Skeletal muscle tissue (tissue), 4 donors: ENCODE data around the gene PLEKHO1. TPM values are rescaled to one million over a fixed set of nuclear protein-coding genes. Genes with fewer than 3 reads are reported as not detected.
"Not testable (repeated sequence)": the region's sequence is repeated elsewhere in the genome, so short reads cannot be mapped to it uniquely, and the experiment has no call there.

Experiments used
- H3K27ac ChIP-seq: one replicate; pipeline ENCODE4 v1.7.0; 2013; ENCODE audit warnings: mild to moderate bottlenecking, low read depth, low read length, inconsistent platforms
- H3K27me3 ChIP-seq, 3 donors: one replicate each; pipeline ENCODE4 v1.7.0; 2013; ENCODE audit warnings: low read length in 3 of 3; ENCODE audit not compliant: control insufficient read depth in 3 of 3, insufficient read depth in 3 of 3
- H3K36me3 ChIP-seq, 3 donors: one replicate each; pipeline ENCODE4 v1.7.0; 2013; ENCODE audit warnings: low read length in 3 of 3; ENCODE audit not compliant: control insufficient read depth in 3 of 3, insufficient read depth in 3 of 3
- H3K4me1 ChIP-seq, 3 donors: one replicate each; pipeline ENCODE4 v1.7.0; 2013; ENCODE audit warnings: low read length in 3 of 3, mild to moderate bottlenecking in 3 of 3; ENCODE audit not compliant: control insufficient read depth in 3 of 3, insufficient read depth in 3 of 3
- H3K4me3 ChIP-seq, 3 donors: one replicate each; pipeline ENCODE4 v1.7.0; 2013; ENCODE audit warnings: low read length in 3 of 3
- H3K9ac ChIP-seq, 3 donors: one replicate each; pipeline ENCODE4 v1.7.0; 2013; ENCODE audit warnings: low read length in 3 of 3, mild to moderate bottlenecking in 3 of 3, moderate library complexity in 2 of 3, low read depth in 1 of 3
- H3K9me3 ChIP-seq, 3 donors: one replicate each; pipeline ENCODE4 v1.7.0; 2013; ENCODE audit warnings: low read length in 3 of 3; ENCODE audit not compliant: control insufficient read depth in 3 of 3
- total RNA-seq: library from RNA; depleted of rRNA; stranded (reverse); fragments of >200 nt; gene quantifications from one replicate; pipeline ENCODE4 v1.2.3, GENCODE V29; 2014
- donor health status: Osteomylitis.

Gene PLEKHO1
- total RNA-seq, 1 donor from 2014 or later, result 70.5 TPM

DNA sequence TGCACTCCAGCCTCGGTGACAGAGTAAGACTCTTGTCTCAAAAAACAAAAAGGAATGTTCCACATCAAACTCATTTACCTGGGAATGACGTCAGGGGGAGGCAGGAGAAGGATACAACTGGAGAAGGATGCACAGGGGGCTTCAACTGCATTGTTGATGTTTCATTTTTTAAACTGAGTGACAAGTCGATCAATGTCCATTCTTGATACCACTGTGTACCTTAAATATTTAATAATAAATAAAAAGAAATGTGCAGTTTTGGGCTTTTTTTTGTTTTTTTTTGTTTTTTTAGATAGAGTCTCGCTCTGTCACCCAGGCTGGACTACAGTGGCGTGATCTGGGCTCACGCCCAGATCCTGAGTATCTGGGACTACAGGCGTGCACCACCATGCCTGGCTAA lies 35.8 kb downstream of the PLEKHO1 start:
- no peaks in the 10 kb centered on the region for H3K27me3 ChIP-seq
- H3K36me3 ChIP-seq, result no peaks in the 10 kb centered on the region
- H3K27ac ChIP-seq, result no peak overlapping the region
- no peak overlapping the region for H3K9ac ChIP-seq
- H3K9me3 ChIP-seq, result no peaks in the 10 kb centered on the region
- H3K4me3 ChIP-seq, result no peak overlapping the region
- no peaks in the 10 kb centered on the region for H3K4me1 ChIP-seq

DNA sequence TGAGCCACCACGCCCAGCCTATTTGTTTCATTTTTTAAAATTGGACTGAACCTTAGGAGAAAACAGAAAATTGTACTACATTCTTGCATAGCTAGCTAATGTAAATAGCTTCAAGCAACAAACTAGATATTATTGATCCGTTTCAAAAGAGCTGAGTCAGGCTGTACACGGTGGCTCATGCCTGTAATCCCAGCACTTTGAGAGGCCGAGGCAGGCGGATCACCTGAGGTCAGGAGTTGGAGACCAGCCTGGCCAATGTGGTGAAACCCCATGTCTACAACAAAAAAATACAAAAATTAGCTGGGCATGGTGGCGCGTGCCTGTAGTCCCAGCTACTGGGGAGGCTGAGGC lies 36.7 kb downstream of the PLEKHO1 start:
- H3K27me3 ChIP-seq, H3K9ac ChIP-seq, H3K36me3 ChIP-seq, H3K4me1 ChIP-seq, H3K9me3 ChIP-seq, H3K4me3 ChIP-seq: not testable (repeated sequence)
- peak overlapping the region; percentile 64 for H3K27ac ChIP-seq

DNA sequence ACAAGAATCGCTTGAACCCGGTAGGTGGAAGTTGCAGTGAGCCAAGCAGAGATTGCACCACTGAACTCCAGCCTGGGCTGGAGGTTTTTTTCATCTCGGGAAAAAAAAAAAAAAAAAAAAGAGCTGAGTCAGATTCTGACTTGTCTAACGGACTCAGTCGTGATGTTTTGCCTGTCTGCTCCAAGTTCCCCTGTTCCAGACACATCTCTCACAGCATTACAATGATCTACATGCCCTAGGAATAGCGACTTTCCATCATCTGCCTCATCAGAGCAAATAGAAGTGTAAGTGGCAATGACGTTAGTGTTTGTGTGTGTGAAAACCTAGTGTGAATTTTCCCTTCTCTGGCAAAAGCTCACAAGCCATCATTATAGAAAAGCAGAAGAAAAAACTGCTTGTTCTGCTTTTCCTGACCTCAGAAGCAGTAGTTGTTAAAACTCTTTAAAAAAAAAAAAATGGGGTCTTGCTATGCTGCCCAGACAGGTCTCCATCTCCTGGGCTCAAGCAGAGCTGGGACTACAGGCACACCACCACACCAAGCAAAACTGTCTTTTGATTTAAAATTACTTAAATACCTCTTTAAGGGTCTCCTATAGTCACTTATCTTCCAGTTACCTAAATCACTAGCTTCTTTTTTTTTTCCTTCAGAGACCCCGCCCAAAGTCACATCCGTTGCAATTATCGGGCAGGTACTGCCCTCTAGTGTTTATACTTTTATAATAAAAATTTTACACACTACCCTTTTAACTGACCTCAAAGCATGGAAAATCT lies 37.3 kb downstream of the PLEKHO1 start:
- no peaks in the 10 kb centered on the region for H3K36me3 ChIP-seq

DNA sequence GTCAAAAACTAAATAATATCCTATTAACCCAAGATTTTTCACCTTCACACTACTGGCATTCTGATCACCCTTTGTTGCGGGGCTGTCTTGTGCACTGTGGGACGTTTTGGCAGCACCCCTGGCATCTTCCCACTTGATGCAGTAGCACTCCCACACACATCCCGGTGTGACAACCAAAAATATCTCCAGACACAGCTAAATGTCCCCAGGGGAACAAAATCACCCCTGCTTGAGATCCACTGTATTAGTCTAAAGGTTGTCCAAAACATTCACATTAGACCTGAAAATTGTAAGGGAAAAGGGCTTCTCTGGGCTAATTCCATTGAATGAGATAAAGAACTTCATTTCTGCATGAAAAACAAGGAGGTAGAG lies 37.8 kb downstream of the PLEKHO1 start:
- Histone ChIP-seq H3K36me3 (no peaks in the 10 kb centered on the region), H3K27ac (no peak overlapping the region), H3K9me3 (no peaks in the 10 kb centered on the region), H3K4me3 (peak overlapping the region in 1 of 3 donors; percentile 14), H3K9ac (no peak overlapping the region), H3K27me3 (no peaks in the 10 kb centered on the region), H3K4me1 (peaks cover 3 to 5% (median 4%) of the 10 kb centered on the region in 3 donors)

More for the DNA sequence above, 37.3 kb downstream of the PLEKHO1 start:
- Histone ChIP-seq H3K9me3 (no peaks in the 10 kb centered on the region), H3K4me3 (peak overlapping the region in 2 of 3 donors; percentile 21 to 23), H3K27ac (peak overlapping the region; percentile 64), H3K4me1 (no peaks in the 10 kb centered on the region), H3K27me3 (no peaks in the 10 kb centered on the region), H3K9ac (no peak overlapping the region)

DNA sequence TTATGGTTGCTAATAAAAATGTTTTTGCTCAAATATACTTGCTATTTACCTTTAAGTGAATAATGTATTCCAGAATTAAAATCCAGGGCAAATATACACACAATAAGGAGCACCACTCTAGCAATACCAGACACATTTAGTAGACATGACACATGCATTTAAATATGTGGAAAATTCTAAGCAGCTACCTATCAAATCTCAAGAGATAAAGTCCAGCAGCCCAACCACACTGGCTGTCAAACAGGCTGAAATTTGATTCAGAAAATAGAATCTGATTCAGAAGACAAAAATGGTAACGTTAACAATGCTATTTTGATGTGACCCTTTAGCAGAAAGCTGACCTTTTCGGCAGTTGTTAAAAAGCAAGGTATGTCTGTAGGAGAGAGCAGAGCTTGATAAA lies 42.3 kb downstream of the PLEKHO1 start:
- Histone ChIP-seq H3K4me1 (peaks cover 3 to 5% (median 4%) of the 10 kb centered on the region in 3 donors), H3K36me3 (no peaks in the 10 kb centered on the region), H3K9ac (peak overlapping the region; percentile 20 to 66 (median 50)), H3K27ac (peak overlapping the region; percentile 59), H3K4me3 (peak overlapping the region in 1 of 3 donors; percentile 35), H3K27me3 (no peaks in the 10 kb centered on the region), H3K9me3 (no peaks in the 10 kb centered on the region)

DNA sequence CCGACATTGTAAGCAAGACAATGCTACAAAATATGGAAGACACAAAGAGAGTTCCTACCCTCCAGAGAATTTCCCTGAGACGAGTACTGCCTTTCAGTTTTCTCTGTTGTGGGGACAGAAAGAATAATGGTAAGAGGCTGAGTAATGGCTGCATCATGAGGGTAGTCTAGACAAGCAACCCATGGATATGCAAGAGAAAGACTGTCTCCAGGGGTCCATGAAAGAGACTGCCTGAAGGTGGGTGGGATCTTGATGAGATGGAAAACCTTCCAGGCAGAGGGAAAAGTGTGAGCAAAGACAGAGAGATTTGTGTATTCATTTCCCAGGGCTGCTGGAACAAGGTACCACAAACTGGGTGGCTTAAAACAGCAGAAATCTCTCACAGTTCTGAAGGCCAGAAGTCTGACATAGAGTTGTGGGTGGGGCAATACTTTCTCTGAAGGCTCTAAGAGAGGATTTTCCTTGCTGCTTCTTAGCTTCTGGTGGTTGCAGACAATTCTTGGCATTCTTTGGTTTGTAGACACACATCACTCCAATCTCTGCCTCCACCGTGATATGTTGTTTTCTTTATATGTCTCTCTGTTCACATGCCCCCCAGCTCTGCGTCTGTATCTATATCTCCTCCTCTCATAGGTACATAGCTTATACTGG lies 44.8 kb downstream of the PLEKHO1 start:
- Histone ChIP-seq H3K36me3 (no peaks in the 10 kb centered on the region), H3K27ac (no peak overlapping the region), H3K4me1 (peaks cover 3 to 5% (median 4%) of the 10 kb centered on the region in 3 donors), H3K9ac (no peak overlapping the region), H3K4me3 (no peak overlapping the region), H3K9me3 (no peaks in the 10 kb centered on the region), H3K27me3 (no peaks in the 10 kb centered on the region)

DNA sequence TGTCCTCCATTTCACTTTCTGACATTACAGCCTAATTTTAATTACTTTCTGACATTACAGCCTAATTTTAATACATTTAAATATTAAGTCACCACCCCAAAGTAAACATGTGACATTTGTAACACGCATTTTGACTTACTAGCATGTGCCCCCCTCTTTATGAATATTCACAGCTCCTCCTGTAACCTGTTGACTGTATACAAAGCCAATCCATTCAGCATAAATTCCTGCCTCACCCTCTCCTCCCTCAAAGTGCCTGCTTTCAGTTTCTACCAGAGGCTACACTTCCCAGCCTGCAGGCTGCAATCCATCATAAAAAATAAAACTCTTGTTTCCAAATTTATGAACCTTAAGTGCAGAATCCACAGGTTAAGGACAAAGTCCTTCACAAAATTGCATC lies 46.7 kb downstream of the PLEKHO1 start:
- H3K4me3 ChIP-seq, result no peak overlapping the region

DNA sequence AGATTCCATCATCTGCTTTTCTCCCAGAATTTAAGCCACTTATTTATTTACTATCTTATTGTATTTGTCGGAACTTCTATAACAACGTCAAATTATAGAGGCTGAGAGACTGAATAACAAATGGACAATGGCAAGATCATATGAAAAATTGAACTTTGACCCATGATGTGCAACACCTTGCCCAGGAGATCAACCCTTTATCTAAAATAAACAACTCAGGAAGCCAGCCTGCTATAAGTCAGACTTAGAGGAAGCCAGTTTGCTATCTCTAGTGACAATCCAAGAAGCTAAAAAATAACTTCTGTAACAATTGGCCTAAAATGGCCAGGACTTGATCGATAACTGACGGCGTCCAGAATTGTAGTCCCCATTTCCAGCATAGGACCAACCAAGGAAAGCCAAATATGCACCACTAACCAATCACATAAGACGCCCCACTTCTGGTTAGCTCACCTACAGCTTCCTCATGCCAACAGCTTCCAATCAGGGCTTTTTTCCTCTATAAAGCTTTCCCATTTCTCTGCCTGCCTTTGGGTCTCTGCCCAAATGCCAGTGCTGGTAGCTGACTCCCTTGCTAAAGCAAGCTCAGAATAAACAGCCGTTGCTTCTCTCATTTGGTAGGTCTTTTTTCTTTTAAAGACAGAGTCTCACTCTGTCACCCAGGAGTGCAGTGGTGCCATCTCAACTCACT lies 57.7 kb downstream of the PLEKHO1 start:
- no peaks in the 10 kb centered on the region for H3K36me3 ChIP-seq
- no peaks in the 10 kb centered on the region for H3K4me1 ChIP-seq
- no peaks in the 10 kb centered on the region for H3K27me3 ChIP-seq
- H3K4me3 ChIP-seq, result no peak overlapping the region
- no peak overlapping the region for H3K9ac ChIP-seq
- H3K9me3 ChIP-seq, result no peaks in the 10 kb centered on the region
- H3K27ac ChIP-seq, result no peak overlapping the region

More for the DNA sequence above, 46.7 kb downstream of the PLEKHO1 start:
- Histone ChIP-seq H3K36me3 (no peaks in the 10 kb centered on the region), H3K9me3 (no peaks in the 10 kb centered on the region), H3K4me1 (peaks cover 3 to 5% (median 4%) of the 10 kb centered on the region in 3 donors), H3K27ac (no peak overlapping the region), H3K9ac (no peak overlapping the region), H3K27me3 (no peaks in the 10 kb centered on the region)

DNA sequence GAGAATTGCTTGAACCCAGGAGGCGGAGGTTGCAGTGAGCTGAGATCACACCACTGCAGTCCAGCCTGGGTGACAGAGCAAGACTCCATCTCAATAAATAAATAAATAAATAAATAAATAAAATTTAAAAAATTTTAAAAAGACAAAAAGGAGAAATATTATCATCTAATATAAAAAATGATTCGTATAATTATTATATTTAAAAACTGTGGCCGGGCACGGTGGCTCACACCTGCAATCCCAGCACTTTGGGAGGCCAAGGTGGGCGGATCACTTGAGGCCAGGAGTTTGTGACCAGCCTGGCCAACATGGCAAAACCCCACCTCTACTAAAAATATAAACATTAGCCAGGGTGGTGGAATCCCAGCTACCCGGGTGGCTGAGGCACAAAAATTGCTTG lies 58.7 kb downstream of the PLEKHO1 start:
- H3K4me1 ChIP-seq, H3K9ac ChIP-seq, H3K27ac ChIP-seq, H3K36me3 ChIP-seq, H3K9me3 ChIP-seq, H3K4me3 ChIP-seq, H3K27me3 ChIP-seq: not testable (repeated sequence)
